Omental fat pad (tissue), 4 donors: ENCODE results near the gene DUSP9. TPM values are rescaled to one million over a fixed set of nuclear protein-coding genes. Genes with fewer than 3 reads are reported as not detected.
"Not testable (repeated sequence)": the region's sequence is repeated elsewhere in the genome, so short reads cannot be mapped to it uniquely, and the experiment has no call there.

Experiments
- ATAC-seq: fragments of 150-250 bp; one replicate; pipeline ENCODE4 v1.9.1; 2016; ENCODE audit warnings: mild to moderate bottlenecking, moderate library complexity; ENCODE audit not compliant: low FRiP score
- DNase-seq: peaks from one replicate; pipeline ENCODE4 v3.0.0-alpha.2; 2019; ENCODE audit warnings: low spot score
- CTCF ChIP-seq, 3 donors: fragments of 450-650 bp; IDR thresholded peaks; one replicate each; pipeline ENCODE4 v1.5.1; 2016 to 2017; ENCODE audit warnings: antibody characterized with exemption in 3 of 3, mild to moderate bottlenecking in 3 of 3, moderate library complexity in 2 of 3
- total RNA-seq, 4 donors: library from RNA; depleted of rRNA; stranded (reverse); fragments of >200 nt; gene quantifications; one replicate each; pipeline ENCODE4 v1.1.0, GENCODE V29; 2016

The DUSP9 gene
- total RNA-seq, 4 donors from 2014 or later, result 0.48 to 2.3 TPM; not detected in 2

GRCh38 chrX:153602601-153603000 lies 44.4 kb upstream of the DUSP9 start:
- ATAC-seq (no peak), DNase-seq (no peak)
- TF ChIP-seq CTCF (IDR thresholded peaks at IDR 0.05), result no peak

- DNase-seq (no peak), ATAC-seq (no peak)
- TF ChIP-seq CTCF (IDR thresholded peaks at IDR 0.05), result no peak
Measured at GRCh38 chrX:153603131-153603656, 43.8 kb upstream of the DUSP9 start.

- DNase-seq, ATAC-seq: not testable (repeated sequence)
Measured at GRCh38 chrX:153604666-153605380, 42.2 kb upstream of the DUSP9 start.

- ATAC-seq, result no peak
- TF ChIP-seq CTCF (IDR thresholded peaks at IDR 0.05), result no peak
- no peak for DNase-seq
Measured at GRCh38 chrX:153606503-153606902, 40.5 kb upstream of the DUSP9 start.

- no peak for TF ChIP-seq CTCF (IDR thresholded peaks at IDR 0.05)
- ATAC-seq, result no peak
Measured at GRCh38 chrX:153608376-153608775, 38.6 kb upstream of the DUSP9 start.

GRCh38 chrX:153608806-153609205 lies 38.2 kb upstream of the DUSP9 start:
- TF ChIP-seq CTCF (IDR thresholded peaks at IDR 0.05), result no peak
- no peak for DNase-seq
- no peak for ATAC-seq

More at GRCh38 chrX:153608376-153608775, 38.6 kb upstream of the DUSP9 start:
- no peak for DNase-seq

- ATAC-seq (peak; percentile 83), DNase-seq (peak; percentile 56)
- TF ChIP-seq CTCF (IDR thresholded peaks at IDR 0.05), result peak in 1 of 3 donors; percentile 29
Measured at GRCh38 chrX:153609917-153610835, 36.8 kb upstream of the DUSP9 start.
